Measurements from ENCODE around the gene WBP1L. TPM values are rescaled to one million over a fixed set of nuclear protein-coding genes. Genes with fewer than 3 reads are reported as not detected.

Gene WBP1L
- total RNA-seq, 2 donors from 2014 or later: 37.8 to 47.8 TPM

DNA sequence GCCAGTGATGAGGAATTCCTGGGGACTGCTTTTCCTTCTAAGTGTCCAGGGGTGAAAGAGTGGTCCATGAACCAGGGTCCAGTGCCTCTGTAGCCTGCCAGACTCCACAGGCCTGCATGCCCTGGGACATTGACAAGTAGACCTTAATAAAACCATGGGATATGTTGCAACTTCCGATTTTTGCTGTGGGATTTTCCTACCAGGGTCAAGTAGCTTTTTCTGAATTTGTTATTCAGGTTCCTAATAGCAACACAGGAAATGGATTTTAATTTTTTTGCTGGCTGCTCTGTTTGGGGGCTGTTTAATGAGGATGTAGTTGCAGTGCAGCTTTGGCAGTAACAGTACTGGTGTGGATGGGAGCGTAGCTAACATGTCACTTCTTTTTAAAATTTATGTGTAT is 42.1 kb downstream of the WBP1L start:
- intact Hi-C loops (cut with DNase I, micrococcal nuclease): no loop called here
- ATAC-seq: no peak
- DNase-seq: no peak

DNA sequence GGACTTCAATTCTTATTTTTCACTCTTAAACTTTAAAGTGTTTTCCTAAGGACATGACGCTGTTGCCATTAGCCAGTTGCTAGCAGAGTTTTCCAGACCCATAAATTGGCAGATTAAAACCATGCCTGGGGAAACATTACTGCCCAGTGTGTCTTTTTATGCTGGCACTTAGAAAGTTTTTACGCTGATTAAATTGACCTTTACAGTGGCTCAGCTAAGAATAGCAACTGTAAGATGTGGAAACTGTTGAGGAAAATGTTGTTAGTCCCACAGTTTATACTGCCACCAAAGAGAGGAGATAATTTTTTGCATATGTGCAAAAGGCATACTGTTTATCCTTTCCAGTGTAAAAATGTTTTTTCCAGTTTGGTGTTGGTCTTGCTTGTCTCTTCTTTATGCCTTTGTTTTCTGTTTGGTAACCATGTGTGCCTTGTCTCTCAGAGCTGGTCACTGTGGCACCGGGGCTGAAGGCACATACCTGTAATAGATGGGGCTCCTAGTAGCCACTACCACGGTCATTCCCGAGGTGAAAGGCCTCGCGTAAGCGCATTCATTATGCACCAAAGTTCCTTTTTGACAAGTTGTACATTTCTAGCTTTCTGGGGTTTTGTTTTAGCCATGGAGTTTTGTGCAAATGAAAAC is 48.1 kb downstream of the WBP1L start:
- no peak for ATAC-seq
- no peak for DNase-seq
- intact Hi-C loops (cut with DNase I, micrococcal nuclease): no loop called here

DNA sequence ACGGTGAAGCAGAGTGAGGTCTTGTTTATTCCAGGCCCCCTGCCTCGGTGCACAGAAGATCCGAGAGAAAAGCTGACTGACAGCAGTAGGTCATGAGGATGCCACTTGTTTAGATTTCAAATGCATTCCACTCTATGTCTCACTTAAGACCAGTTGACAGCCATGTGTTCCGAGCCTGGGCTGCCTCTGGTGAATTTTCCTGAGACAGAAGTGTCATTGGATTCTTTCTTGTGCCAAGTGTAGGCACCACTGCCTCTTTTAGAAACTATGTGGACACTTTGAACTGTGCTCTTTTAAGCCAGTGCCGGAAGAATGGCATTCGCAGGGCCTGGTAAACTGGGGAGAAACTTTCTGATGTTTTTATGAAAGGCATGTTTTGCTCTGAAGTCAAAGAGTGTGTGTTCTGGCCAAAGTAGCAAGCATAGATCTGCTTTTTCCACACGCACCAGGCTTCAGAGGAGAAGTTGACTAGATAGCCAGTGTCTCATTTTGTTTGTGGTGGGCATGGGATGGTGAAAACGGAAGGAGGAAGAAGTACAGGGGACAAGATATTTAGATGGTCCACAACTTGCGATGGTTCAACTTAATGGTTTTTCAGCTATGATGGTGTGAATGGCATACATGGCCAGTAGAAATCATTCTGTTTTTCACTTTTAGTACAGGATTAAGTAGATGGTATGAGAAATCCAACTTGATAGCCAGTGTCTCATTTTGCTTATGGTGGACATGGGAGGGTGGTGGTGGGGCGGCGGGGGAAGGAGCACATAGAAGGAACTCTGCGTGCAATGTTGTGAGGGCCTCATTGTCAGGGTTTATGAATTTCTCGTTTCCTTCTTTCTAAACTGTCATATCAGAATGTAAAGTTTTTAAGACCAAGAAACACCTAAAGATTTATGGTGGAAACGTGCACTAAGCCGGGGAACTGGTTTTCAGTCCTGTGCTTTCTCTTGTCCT is 52.0 kb downstream of the WBP1L start:
- no peak for ATAC-seq

DNA sequence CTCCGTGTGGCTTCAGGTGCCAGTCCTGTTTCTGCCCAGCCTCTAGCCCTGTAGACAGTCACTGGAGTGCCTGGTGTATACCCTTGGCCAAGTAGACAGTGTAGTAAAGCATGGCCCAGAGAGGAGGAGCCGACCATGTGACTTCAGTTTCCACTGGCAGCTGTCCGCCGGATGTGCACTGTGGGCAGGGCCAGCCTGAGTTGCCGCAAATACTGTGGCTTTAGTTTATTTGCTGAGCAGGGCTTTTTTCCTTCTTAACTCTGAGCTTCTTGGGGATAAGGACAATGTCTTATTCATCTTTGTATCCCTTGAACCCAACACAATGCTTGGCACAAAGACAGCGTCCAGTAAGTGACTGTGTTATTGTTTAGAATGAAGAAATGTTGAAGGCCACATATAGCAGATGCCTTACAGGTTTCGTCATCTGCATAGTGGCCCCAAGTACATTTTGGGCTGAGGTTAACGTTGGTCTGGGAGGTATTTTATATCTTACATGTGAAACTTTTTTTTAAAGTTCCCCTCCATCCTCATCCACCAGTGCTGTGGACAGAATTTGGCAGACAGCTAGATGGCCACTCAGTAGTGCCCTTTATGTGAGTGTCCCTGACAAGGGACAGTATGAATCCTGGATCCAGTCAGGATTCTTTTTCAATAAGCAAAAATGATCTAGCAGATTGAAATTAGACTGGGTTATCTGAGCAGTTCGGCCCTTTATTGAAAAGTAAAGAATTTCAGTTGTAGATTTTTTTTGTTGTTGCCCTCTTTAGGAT is 52.8 kb downstream of the WBP1L start:
- ATAC-seq (peak; percentile 97), DNase-seq (peak; percentile 81 to 82)
- intact Hi-C loops (cut with DNase I, micrococcal nuclease): no loop called here

More for the DNA sequence above, 52.0 kb downstream of the WBP1L start:
- intact Hi-C loops (cut with DNase I, micrococcal nuclease): no loop called here
- no peak for DNase-seq

DNA sequence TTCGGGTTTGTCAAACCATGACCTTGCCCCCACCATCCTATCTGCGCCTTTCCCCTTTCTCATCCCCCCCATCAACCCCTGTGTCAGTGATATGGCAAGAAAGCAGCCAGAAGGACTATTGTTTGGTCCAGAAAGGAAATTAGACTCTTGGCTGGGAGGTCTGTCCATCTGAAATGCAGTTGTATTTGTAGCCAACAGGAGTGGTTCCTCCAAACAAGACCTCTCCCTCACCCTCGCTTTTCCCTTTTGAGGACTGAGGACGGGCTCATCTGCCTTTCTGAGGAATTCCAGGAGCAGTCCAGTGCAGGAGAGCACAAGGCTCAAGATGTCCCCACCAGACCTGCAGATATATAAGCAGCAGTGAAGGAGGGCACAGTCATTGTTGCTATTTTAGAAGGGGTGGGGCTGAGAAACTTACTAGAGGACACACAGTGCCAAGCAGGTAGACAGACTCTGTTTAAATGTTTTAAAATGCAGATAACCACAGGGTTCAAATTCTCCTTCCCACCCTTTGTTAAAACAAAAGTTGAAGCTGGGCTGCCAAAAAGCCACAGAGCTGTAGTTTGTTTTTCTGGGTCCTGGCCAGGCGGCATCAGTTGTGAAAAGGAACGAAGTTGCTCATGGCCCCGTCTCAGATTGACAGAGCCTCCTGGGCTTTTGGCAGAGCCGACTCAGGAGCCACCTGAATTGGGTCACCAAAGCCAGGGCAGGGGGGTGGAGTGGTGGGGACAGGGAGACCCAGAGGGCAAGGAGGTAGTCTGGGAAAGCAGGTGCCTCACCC is 56.1 kb downstream of the WBP1L start:
- ATAC-seq: peak; percentile 25
- intact Hi-C loops (cut with DNase I, micrococcal nuclease): no loop called here
- no peak for DNase-seq

DNA sequence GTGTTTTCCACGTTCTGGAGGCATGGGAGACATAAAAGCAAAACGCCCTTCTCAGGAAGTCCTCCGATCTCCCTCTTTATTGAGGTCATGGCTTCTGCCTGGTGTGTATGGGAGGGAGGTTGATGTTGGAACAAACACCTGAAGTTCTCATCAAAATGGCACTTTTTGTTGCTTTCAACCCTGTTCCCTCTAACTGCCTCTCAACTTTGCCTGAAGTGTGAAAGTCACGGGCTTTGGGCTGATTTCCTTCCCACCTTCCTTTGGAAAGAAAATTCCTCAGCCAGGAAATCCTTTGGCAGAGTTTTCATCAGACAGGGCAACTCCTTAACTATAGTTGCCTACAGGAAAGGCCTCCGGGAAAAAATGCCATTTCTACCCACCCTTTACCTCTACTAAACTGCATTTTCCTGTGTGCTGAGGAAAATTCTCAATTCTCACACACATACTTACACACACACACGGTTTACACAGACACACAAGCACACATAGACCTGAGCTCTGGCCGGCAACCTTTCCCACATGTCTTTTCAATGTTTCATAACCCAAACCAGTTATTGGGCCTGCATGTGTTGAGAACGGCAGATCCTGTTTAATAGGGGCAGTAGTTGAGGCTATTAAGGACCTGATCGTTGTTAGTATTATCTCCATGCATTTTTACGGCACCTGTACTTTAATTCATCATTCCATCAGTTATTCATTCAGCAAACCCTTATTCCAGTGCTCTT is 57.0 kb downstream of the WBP1L start:
- intact Hi-C loops (cut with DNase I, micrococcal nuclease): no loop called here
- ATAC-seq (no peak), DNase-seq (no peak)

DNA sequence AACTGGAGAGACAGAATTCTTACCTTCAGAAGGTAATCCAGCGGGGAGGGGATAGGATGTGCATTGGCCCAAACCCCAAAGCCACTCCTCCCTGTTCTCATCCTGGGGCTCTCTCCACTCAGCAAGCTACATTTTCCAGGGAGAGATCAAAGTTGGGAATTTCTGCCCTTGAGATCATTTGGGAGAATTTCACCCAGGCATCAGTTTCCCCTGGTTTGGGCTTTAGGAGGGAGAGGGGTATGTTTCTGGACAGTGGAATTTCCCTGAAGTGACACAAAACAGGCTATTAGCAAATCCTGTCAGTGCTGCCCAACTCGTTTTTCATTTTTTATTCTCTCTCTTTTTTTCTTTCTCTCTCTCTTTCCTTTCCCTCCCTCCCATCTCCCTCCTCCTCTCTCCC is 57.7 kb downstream of the WBP1L start:
- intact Hi-C loops (cut with DNase I, micrococcal nuclease): no loop called here
- DNase-seq: no peak
- no peak for ATAC-seq

DNA sequence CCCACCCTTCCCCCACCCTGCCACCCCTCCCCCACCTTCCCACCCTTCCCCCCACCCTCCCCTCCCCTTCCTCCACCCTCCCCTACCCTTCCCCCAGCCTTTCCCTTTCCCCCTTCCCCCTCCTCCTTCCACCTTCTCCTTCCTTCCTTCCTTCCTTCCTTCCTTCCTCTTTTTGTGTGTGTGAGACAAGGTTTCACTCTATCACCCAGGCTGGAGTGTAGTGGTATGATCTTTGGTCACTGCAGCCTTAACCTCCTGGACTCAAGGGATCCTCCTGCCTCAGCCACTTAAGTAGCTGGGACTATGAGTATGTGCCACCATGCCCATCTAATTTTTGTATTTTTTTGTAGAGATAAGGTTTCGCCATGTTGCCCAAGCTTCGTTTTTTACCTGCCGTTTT is 58.2 kb downstream of the WBP1L start:
- DNase-seq: no peak
- intact Hi-C loops (cut with DNase I, micrococcal nuclease): no loop called here
- peak; percentile 51 for ATAC-seq

DNA sequence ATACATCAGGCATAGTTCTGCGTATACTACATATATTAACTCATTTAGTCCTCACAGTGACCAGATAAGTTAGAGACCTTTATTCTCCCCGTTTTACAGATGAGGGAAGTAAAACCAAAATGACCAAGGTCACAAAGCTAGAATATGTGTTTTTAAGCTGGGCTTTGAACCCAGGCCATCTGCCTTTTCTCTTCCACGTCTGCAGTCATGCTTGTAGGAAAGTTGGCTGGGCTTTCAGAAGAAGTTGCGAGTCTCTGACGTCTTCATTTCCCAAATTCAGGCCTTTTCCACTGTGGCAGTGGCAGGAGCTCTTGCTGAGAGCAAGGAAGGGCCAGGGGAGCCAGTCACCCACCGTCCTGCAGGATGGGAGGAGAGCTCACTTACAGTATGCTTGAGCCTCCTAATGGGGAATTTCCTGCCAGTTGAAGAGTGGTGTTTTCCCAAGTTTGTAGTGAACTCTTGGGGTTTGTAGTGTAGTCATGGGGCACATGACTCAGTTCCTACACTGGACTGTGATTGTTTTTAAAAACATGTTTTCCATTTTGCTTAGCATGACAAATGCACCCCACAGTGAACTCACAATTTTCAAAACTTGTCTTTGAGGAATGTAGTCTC is 59.3 kb downstream of the WBP1L start:
- peak in 1 of 2 donors; percentile 51 for DNase-seq
- intact Hi-C loops (cut with DNase I, micrococcal nuclease): no loop called here
- peak; percentile 9 for ATAC-seq

DNA sequence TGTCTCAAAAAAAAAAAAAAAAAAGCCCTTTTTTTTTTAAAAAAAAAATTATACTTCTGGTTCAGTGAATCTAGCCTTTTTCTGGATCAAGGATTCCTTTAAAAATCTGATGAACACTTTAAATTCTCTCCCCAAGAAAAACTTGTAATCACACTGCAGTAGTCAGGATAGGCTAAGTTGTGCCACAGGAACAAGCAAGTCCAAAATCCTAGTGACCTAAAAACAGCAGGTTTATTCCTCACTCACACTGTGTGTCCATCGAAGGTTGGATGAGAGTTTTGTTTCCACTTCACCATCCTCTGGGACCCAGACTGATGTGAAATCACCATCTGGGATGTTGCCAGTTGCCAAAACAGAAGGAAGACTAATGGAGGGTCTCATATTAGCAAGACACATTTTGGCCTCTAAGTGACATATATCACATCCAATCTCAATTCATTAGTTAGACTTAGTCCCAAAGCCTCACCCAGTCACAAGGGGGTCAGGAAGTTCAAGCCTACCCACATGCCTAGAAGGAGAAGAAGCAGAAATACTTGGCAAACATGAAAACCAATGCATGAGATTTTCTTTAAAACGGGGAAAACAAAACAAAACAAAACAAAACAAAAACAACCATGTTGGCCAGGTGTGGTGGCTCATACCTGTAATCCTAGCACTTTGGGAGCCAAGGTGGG is 60.8 kb downstream of the WBP1L start:
- ATAC-seq (no peak), DNase-seq (no peak)
- intact Hi-C loops (cut with DNase I, micrococcal nuclease): no loop called here

DNA sequence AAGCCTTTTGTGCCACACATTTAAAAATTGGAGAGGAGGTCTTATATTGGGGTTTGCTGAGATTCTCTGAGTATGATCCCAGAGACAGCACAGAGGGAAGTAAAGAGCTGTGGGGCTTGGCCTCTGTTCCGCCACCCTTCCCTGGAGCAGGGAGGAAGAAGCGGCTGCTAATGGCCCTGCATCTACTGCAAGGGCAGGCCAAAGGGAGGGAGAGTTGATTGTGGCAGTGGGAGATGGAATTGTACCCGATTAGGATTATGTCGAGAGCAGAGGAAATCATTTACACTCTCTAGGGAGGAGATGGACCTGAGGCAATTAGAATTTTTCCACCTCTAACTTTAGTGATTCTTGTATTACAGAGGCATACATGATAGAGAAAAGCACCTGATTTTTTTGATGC is 64.6 kb downstream of the WBP1L start:
- ATAC-seq: no peak

DNA sequence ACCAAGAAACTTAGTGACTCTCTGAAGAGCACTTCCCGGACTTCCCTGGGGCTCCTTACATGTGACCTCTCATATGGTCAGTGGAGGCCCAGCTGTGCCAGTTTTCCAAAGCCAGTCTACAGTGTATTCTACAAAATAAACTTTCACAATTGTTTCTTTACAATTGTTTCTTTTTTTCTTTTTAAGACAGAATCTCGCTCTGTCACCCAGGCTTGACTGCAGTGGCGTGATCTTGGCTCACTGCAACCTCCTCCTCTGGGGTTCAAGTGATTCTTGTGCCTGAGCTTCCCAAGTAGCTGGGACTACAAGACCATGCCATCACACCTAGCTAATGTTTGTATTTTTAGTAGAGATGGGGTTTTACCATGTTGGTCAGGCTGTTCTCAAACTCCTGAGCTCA is 67.6 kb downstream of the WBP1L start:
- ATAC-seq (no peak), DNase-seq (no peak)
- intact Hi-C loops (cut with DNase I, micrococcal nuclease): no loop called here

More for the DNA sequence above, 64.6 kb downstream of the WBP1L start:
- intact Hi-C loops (cut with DNase I, micrococcal nuclease): no loop called here
- DNase-seq: no peak

DNA sequence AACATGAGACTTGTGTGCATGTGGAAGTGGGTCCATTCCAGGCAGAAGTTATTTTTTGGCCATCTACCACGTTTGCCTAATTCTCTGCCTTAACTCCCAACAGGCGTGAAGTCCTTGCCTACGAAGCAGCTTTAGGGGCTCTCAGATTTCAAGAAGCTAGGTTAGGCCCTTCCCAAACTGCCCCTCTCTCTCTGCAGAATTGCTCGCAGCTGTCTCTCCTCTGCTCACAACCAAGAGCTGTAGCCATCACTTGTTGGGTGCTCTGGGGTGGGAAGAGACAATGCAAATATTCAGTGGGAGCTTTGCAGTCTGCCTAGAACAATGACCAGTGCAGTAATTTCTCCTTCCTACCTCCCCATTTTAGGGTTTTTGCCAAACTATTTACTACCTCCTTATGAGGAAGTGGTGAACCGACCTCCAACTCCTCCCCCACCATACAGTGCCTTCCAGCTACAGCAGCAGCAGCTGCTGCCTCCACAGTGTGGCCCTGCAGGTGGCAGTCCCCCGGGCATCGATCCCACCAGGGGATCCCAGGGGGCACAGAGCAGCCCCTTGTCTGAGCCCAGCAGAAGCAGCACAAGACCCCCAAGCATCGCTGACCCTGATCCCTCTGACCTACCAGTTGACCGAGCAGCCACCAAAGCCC is 68.6 kb downstream of the WBP1L start:
- intact Hi-C loops (cut with DNase I, micrococcal nuclease): no loop called here
- no peak for DNase-seq
- no peak for ATAC-seq

DNA sequence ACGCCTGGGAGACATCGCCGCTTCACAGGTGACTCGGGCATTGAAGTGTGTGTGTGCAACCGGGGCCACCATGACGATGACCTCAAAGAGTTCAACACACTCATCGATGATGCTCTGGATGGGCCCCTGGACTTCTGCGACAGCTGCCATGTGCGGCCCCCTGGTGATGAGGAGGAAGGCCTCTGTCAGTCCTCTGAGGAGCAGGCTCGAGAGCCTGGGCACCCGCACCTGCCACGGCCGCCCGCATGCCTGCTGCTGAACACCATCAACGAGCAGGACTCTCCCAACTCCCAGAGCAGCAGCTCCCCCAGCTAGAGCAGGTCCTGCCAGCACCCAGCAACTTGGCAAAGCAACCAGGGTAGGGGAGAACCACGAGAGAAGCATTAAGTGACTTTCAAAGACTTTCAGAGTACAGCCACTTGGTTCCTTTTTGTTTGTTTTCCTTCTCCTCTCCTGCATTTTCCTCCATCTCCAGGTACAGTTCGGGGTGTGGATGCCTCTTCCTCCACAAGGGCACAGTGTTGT is 69.3 kb downstream of the WBP1L start:
- ATAC-seq: no peak
- no peak for DNase-seq

DNA sequence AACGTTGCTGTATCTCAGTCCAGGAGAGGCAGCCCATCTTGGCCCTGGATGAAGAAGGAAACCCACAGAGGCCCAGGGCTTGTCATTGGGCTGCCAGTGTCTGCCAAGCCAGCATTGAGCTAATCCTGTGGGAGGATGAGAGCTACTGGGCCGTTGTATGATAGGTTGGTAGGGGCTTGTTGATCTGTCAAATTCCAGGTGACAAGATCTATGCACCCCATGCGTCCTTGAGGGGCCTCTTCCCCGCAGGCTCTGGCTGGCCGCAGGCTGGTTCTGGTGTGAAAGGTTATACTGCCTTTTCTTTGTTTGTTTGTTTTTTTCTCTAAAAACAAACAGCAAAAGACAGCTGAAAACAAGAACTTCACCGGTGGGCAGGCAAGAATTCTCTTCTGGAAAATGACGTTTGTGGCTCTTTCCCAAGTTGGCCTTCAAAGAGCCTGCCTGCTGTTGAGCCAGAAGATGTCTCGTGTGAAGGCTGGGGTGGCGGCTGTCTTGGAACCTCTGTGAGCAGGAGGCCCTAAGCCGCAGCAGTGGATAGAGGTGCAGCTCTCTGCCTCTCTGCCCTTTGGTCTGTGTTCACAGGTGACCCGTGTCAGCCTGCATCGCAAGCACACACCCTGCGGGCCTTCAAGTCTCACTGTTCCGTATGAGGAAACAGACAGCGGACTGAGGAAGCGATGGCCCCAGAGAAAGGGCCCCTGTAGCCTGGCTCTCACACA is 70.1 kb downstream of the WBP1L start:
- intact Hi-C loops (cut with DNase I, micrococcal nuclease): no loop called here
- peak; percentile 98 for ATAC-seq
- peak; percentile 56 to 63 for DNase-seq

More for the DNA sequence above, 69.3 kb downstream of the WBP1L start:
- intact Hi-C loops (cut with DNase I, micrococcal nuclease): no loop called here

DNA sequence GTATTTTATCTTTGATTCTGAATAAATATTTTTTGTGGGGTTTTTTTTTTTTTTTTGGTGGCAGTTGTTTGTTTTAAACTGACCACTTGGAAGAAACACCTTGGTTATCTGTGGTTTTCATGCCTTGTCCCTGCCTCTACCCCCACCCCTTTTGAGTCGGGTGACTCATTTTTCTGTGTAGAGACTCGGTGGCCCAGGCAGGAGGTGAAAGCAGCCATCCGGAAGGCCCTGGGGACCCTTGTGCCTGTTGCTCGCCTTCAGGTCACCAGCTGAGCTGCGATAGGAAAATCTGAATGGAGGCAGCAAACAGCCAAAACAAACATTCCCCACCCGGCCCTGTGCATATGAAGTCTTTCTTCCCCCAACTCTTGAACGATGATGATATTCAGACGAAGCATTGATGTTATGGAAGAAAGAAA is 70.7 kb downstream of the WBP1L start:
- no peak for ATAC-seq
- no peak for DNase-seq
- intact Hi-C loops (cut with DNase I, micrococcal nuclease): no loop called here

Data from left colon (tissue), 2 donors.